HG03439 (cell line): ENCODE results near the gene LARGE1.

ENCODE experiments used
- ATAC-seq: cut with Tn5 transposase; IDR thresholded peaks from one replicate; pipeline ENCODE4 v1.9.1; 2021; ENCODE audit warnings: mild to moderate bottlenecking, moderate library complexity; ENCODE audit not compliant: unreplicated experiment

The LARGE1 gene

DNA sequence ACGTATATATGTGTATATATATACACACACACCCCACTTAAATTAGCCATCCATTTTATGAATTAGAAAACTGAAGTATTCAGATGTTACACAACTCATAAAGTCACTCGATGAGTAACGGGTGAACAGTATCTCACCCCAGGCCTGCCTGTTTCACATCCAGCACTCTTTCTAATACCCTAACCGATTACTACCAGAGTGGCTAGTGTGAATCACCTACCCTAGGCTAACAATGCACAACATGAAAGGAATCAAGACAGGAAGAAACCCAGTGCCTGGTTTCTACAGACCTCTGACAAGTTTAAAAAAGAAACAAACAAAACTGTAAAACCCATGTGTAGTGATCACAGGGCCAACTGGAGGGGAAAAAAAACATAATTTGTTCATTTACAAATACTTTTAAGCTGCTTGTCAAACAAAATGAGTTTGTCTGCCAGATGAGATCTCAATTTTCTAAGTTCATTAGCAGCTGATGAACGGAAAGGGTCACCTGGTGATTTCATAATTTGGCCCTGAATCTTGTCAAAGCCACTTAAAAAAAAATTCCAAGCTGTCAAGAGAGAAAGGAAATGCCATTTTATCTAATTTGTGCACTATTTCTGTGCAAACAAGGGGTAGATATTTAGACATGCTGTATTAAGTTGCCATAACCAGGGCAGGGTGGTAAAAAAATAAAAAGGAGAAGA lies 134.8 kb downstream of the LARGE1 start:
- no peak for ATAC-seq

DNA sequence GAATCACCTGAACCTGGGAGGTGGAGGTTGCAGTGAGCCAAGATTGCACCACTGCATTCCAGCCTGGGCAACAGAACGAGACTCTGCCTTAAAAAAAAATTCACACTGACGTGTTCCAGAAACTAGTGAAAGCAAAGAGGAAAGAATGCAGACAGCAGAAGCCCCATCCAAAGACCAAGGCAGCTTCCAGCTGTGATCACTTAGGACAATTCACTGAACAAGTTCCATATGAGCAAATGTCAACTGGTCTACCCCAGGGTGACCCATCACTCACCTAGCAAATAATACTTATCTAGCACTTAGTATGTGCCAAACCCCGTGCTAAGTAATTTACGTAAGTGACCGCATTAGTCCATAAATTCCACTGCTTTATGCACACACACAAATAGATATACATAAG lies 138.9 kb downstream of the LARGE1 start:
- ATAC-seq = no peak

DNA sequence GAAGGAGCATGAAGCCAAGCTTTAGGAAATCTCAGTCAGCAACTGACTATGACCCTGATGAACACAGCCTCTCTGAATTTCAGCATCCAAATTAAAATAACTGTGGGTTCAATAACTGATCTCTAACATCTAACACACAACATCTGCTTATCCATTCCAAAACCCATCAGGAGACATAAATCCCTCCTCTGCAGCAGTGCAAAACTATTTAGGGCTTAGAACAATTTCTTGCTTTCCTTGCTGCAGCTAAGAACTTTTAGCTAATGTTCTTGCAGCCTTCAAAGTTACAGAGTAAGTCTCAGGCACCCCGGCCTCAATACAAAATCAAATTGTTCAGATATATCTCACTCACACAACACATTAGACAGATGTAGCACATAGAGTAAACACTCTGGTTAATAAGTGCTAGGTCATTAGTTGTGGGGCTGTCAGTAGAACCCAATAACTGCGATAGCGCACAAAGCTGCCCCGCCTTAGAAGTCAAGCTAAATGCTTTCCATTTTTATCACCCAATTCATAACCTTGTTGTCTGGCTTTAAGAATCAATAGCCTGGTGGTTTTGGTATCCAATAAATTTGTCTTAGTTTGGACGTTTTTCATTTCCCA lies 139.6 kb downstream of the LARGE1 start:
- no peak for ATAC-seq

DNA sequence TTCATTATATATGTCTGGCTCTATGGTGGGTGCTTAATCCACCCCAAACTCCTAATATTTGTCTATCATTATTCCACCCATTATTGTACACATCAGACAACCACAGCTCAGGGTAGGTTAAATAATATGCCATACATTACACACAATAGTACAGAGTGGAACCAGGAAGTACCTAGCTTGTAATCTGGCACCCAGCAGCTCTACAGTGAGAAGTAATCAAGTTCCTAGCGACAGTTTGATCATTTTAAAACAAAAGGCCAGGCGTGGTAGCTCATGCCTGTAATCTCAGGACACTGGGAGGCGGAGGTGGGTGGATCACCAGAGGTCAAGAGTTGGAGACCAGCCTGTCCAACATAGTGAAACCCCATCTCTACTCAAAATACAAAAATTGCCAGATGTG lies 141.0 kb downstream of the LARGE1 start:
- no peak for ATAC-seq

- no peak for ATAC-seq
These were observed 143.8 kb downstream of the LARGE1 start for GRCh38 chr22:33776491-33776890.

- no peak for ATAC-seq
These were observed 145.5 kb downstream of the LARGE1 start for GRCh38 chr22:33774781-33775180.

DNA sequence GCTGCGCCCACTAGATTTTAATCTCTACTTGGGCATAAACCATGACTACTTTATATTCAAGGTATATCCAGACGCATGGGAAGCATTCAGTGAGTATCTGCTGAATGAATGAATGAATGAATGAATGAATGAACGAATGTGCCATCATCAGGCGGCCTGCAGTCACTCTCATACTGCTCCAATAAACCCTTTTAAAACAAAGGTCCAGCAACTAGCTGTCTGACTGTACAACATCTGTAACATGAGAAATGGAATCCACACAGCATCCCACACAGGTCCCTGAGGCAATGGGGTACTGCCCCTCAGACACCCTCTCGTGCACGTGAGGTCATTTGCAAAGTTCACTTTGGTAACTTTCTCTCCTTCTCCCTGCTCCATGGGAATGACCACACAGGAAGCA lies 147.5 kb downstream of the LARGE1 start:
- no peak for ATAC-seq

GRCh38 chr22:33771136-33771535 lies 149.1 kb downstream of the LARGE1 start:
- ATAC-seq = no peak

DNA sequence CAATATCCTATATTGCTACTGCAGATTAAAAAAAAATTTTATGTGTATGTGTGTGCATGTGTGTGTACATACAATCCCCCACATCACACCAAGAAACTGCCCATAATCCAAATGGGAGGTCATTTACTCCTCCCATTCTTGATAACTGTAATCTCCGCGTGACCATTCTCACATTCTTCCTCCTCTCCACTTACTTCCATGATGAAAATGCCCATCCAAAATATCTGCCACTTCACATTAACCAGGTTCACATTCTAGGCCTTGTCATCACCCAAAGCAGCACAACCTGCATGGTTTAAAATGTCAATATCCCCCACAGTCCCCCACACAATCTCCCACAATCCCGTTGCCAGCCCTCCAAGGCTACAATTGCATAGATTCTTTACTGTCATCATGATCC lies 149.6 kb downstream of the LARGE1 start:
- ATAC-seq = no peak

- ATAC-seq = no peak
These were observed 154.2 kb downstream of the LARGE1 start for GRCh38 chr22:33766091-33766490.

- ATAC-seq = no peak
These were observed 161.3 kb downstream of the LARGE1 start for GRCh38 chr22:33758961-33759360.

GRCh38 chr22:33757802-33758483 lies 162.3 kb downstream of the LARGE1 start:
- no peak for ATAC-seq

DNA sequence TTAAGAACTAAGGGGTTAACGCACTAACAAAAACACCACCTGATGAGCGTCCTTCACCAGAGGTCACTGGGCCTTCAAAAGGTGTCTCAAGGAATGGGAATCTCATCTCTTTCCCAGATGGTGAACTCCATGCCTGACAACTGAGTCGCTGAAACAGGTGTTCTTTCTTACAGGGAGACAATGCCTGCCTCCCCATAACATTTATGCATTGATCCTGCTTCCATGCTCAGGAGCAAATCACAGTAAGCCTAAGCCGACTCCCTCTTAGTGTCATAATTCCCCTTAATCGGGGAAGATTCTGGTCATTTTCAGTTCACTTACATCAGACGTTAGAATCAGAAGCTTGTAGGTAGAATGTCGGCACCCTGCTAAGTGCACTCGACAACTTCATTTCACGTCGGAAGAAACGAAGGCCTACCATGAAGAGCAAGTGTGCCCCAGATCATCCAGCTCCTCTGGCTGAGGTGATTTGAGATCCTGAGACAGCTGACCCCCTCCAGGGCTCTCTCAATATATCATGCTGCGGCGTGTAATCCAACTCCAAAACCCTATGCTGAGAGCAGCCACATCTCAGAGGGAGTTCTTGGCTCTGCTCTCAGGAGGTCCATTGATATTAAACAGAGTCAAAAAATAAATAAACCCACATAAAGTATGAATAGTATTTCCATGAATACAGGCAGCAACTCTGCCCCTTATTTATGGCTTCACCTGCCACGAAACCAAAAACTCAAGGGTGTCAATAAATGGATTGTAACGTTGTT lies 163.1 kb downstream of the LARGE1 start:
- no peak for ATAC-seq

- no peak for ATAC-seq
These were observed 163.7 kb downstream of the LARGE1 start for GRCh38 chr22:33756508-33756949.

- no peak for ATAC-seq
These were observed 171.6 kb downstream of the LARGE1 start for GRCh38 chr22:33748714-33749113.

DNA sequence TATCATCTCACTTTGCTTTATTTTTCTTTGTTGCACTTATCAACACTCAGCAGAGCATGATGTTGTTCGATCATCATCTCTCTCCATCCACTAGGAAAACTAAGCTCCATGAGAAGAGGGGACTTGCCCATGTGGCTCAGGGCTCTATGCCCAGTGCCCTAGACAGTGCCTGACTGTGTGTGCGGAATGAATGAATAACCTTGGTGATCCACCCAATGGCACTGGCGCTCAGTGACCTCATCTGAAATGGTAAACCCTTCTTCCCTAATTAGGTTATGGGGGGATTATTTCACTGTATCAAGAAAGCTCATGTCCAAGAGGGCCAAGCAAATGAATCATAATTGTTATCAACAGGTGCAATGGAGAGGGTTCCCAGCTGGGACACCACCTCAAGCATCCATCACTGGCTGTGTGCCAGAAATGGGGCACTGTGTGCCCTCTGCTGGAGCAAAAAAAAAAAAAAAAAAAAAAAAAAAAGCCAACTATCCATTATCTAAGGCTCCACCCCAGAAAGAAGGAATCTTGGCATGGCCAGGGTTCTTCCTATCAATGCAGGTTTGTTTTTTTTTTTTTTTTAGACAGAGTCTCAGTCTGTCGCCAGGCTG lies 172.6 kb downstream of the LARGE1 start:
- ATAC-seq = no peak

DNA sequence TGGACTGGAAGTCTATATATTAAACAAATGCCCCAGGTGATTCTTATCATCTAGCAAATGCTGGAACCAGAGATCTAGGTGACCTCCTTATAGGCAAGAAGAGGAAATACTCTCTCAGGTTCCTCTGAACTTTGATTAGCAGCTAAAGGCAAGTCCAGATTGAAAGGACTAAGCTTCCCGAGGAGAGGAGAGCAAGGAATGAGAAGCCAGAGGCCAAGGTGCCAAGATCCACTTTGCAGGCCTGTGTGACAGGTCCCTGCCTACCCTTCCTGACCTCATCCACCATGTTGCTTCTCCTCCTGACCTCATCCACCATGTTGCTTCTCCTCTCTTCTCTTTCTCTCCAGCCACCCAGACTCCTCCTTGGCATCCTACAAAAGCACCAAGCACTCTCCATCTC lies 173.2 kb downstream of the LARGE1 start:
- ATAC-seq = no peak

DNA sequence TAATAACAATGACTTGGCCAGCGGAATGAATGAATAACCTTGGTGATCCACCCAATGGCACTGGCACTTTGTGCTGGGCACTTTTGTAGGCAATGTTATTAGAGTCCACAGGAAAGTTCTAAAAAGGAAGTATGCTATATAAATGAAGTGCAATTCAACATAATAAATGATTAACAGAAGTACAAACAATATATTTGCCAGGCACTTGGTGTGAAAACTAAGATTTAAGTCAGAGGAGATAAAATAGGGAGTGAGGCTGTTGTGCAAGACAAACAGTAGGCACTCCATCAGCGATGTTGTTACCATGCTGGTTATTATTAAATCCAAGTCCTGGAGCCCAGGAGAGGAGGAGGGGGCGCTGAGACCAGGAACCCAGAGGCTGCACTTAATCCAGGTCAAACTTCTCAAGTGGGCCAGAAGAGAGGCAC lies 173.8 kb downstream of the LARGE1 start:
- ATAC-seq = no peak

GRCh38 chr22:33745501-33745900 lies 174.8 kb downstream of the LARGE1 start:
- ATAC-seq = no peak

GRCh38 chr22:33743756-33744155 lies 176.5 kb downstream of the LARGE1 start:
- ATAC-seq = no peak

- no peak for ATAC-seq
These were observed 179.3 kb downstream of the LARGE1 start for GRCh38 chr22:33741025-33741424.
